ENCODE data around the gene NDP.
"Not testable (repeated sequence)": the region's sequence is repeated elsewhere in the genome, so short reads cannot be mapped to it uniquely, and the experiment has no call there.

The NDP gene

GRCh38 chrX:43939187-43939926, 33.8 kb downstream of the NDP start:
- no peak for TF ChIP-seq CTCF (IDR thresholded peaks at IDR 0.05; ENCODE audit: low read depth, low read length)
- H3K4me3 ChIP-seq (ENCODE audit: low read depth, low read length) = no peak overlapping the region

- H3K4me3 ChIP-seq (ENCODE audit: low read depth, low read length) = not testable (repeated sequence)
These were observed 51.2 kb downstream of the NDP start for GRCh38 chrX:43922032-43922431.

- not testable (repeated sequence) for H3K4me3 ChIP-seq (ENCODE audit: low read depth, low read length)
These were observed 62.4 kb downstream of the NDP start for GRCh38 chrX:43910772-43911171.

- no peak overlapping the region for H3K4me3 ChIP-seq (ENCODE audit: low read depth, low read length)
- TF ChIP-seq CTCF (IDR thresholded peaks at IDR 0.05; ENCODE audit: low read depth, low read length) = no peak
These were observed 63.2 kb downstream of the NDP start for GRCh38 chrX:43910012-43910411.

- no peak overlapping the region for H3K4me3 ChIP-seq (ENCODE audit: low read depth, low read length)
- no peak for TF ChIP-seq CTCF (IDR thresholded peaks at IDR 0.05; ENCODE audit: low read depth, low read length)
These were observed 64.0 kb downstream of the NDP start for GRCh38 chrX:43909141-43909540.

GRCh38 chrX:43899878-43900815, 73.0 kb downstream of the NDP start:
- TF ChIP-seq CTCF (IDR thresholded peaks at IDR 0.05; ENCODE audit: low read depth, low read length) = no peak
- no peak overlapping the region for H3K4me3 ChIP-seq (ENCODE audit: low read depth, low read length)

All from WI38 (cell line).